HCT116 (cell line): ENCODE measurements around the gene ITFG1. TPM values are rescaled to one million over a fixed set of nuclear protein-coding genes. Genes with fewer than 3 reads are reported as not detected.

Source experiments
- ATAC-seq: fragments of 200-7000 bp; cut with Tn5 transposase; 2 replicates; pipeline ENCODE4 v1.9.1; 2020; ENCODE audit warnings: mild to moderate bottlenecking, moderate library complexity
- BruUV-seq: library from RNA; stranded (reverse); fragments of 400-500 nt; replicated peaks from 2 replicates; lab custom pipeline; 2021; lab: Mats Ljungman, UMichigan
- CTCF ChIA-PET: fragments of 300-600 bp; sonication (Branson Sonifier 250); formaldehyde crosslinking; loops from one replicate; lab custom pipeline; 2021; ENCODE audit warnings: antibody characterized with exemption; lab: Charles Lee
- POLR2A ChIA-PET: fragments of 300-600, 350-600 bp; sonication (Branson Sonifier 250); formaldehyde crosslinking; loops from one replicate; lab custom pipeline; 2021; ENCODE audit warnings: antibody characterized with exemption; lab: Charles Lee
- RAD21 ChIA-PET, 2 experiments: fragments of 300-600 bp; sonication (Branson Sonifier 250); formaldehyde crosslinking; loops; one replicate each; lab custom pipeline; 2023; ENCODE audit warnings: low total read pairs in 2 of 2; ENCODE audit not compliant: uncharacterized antibody in 2 of 2, unreplicated experiment in 2 of 2, low non-redundant PET in 1 of 2; lab: Charles Lee
- DNase-seq: peaks from one replicate; pipeline ENCODE4 v3.0.0-alpha.2; 2010; ENCODE audit warnings: low read depth, low spot score
- H2AFZ ChIP-seq: fragments of 200-600 bp; shearing (Covaris generic), sonication (generic); 2 replicates; pipeline ENCODE4 v1.6.1; 2017; ENCODE audit warnings: low read depth, mixed run types, mixed read lengths, antibody characterized with exemption, low read length; ENCODE audit not compliant: poor library complexity, severe bottlenecking
- H3K27ac ChIP-seq: 2 replicates; pipeline ENCODE4 v1.5.1; 2012; ENCODE audit warnings: low read depth, low read length
- H3K27me3 ChIP-seq: fragments of 200-600 bp; sonication (generic); 2 replicates; pipeline ENCODE4 v1.6.1; 2016; ENCODE audit warnings: mixed run types, low read length, mixed read lengths; ENCODE audit not compliant: insufficient read depth
- H3K36me3 ChIP-seq, 2 experiments: fragments of 200-500 bp in 1 of 2; fragments of 200-600 bp in 1 of 2; sonication (Bioruptor generic) in 1 of 2; sonication (generic) in 1 of 2; 2 replicates each; pipeline versions ENCODE4 v1.5.1 to v1.6.1; 2014 to 2016; ENCODE audit warnings: low read length in 2 of 2, inconsistent platforms in 1 of 2, mixed read lengths in 1 of 2, mixed run types in 1 of 2; ENCODE audit not compliant: insufficient read depth in 2 of 2, control insufficient read depth in 1 of 2
- H3K4me1 ChIP-seq, 2 experiments: fragments of 200-600 bp in 1 of 2; sonication (generic) in 1 of 2; 2 replicates each; pipeline versions ENCODE4 v1.5.1 to v1.6.1; 2012 to 2017; ENCODE audit warnings: low read length in 2 of 2, inconsistent platforms in 1 of 2, mild to moderate bottlenecking in 1 of 2, mixed read lengths in 1 of 2, mixed run types in 1 of 2, moderate library complexity in 1 of 2; ENCODE audit not compliant: insufficient read depth in 2 of 2, control insufficient read depth in 1 of 2
- H3K4me2 ChIP-seq: fragments of 200-600 bp; sonication (generic); 2 replicates; pipeline ENCODE4 v1.6.1; 2017; ENCODE audit warnings: mixed run types, low read length, mixed read lengths
- H3K4me3 ChIP-seq, 2 experiments: fragments of 200-600 bp in 1 of 2; sonication (generic) in 1 of 2; replicated peaks in 1 of 2; 2 replicates each; pipeline ENCODE4 v1.5.1; 2011 to 2016; ENCODE audit warnings: low read length in 2 of 2, control low read depth in 1 of 2, low read depth in 1 of 2, mild to moderate bottlenecking in 1 of 2, mixed read lengths in 1 of 2, mixed run types in 1 of 2
- H3K79me2 ChIP-seq: fragments of 200-600 bp; sonication (generic); 2 replicates; pipeline ENCODE4 v1.6.1; 2017; ENCODE audit warnings: mild to moderate bottlenecking, mixed run types, low read length, moderate library complexity, mixed read lengths; ENCODE audit not compliant: insufficient read depth
- H3K9ac ChIP-seq: fragments of 200-600 bp; sonication (generic); 2 replicates; pipeline ENCODE4 v1.6.1; 2016; ENCODE audit warnings: low read length, mixed read lengths
- H3K9me2 ChIP-seq: fragments of 200-600 bp; sonication (generic), shearing (Covaris generic); 2 replicates; pipeline ENCODE4 v1.6.1; 2017; ENCODE audit warnings: mixed run types, mild to moderate bottlenecking, moderate library complexity; ENCODE audit not compliant: insufficient read depth
- H3K9me3 ChIP-seq, 2 experiments: fragments of 200-500 bp in 1 of 2; fragments of 200-600 bp in 1 of 2; sonication (Bioruptor generic) in 1 of 2; sonication (generic) in 1 of 2; 2 replicates each; pipeline ENCODE4 v1.6.1; 2014 to 2017; ENCODE audit warnings: low read length in 2 of 2, mixed read lengths in 2 of 2, inconsistent platforms in 1 of 2, low read depth in 1 of 2, mild to moderate bottlenecking in 1 of 2, mixed run types in 1 of 2, moderate library complexity in 1 of 2; ENCODE audit not compliant: control insufficient read depth in 1 of 2, insufficient read depth in 1 of 2
- H4K20me1 ChIP-seq: fragments of 200-600 bp; sonication (generic), shearing (Covaris generic); 2 replicates; pipeline ENCODE4 v1.6.1; 2017; ENCODE audit warnings: mixed run types, mild to moderate bottlenecking, moderate library complexity; ENCODE audit not compliant: insufficient read depth
- ATF3 ChIP-seq: IDR thresholded peaks from 2 replicates; pipeline ENCODE4 v1.6.1; 2012
- CBX3 ChIP-seq: IDR thresholded peaks from 2 replicates; pipeline ENCODE4 v1.6.1; 2012; ENCODE audit warnings: low read depth
- CEBPB ChIP-seq: IDR thresholded peaks from 2 replicates; pipeline ENCODE4 v1.6.1; 2012; ENCODE audit warnings: low read depth
- CTCF ChIP-seq, 3 experiments: fragments of 200-600 bp in 1 of 3; sonication (generic) in 1 of 3; IDR thresholded peaks in 2 of 3; conservative IDR thresholded peaks in 1 of 3; 2 replicates each; pipeline ENCODE4 v1.5.1; 2012 to 2017; ENCODE audit warnings: low read depth in 2 of 3, low read length in 2 of 3, antibody characterized with exemption in 1 of 3, borderline replicate concordance in 1 of 3, control low read depth in 1 of 3, mild to moderate bottlenecking in 1 of 3, mixed read lengths in 1 of 3, mixed run types in 1 of 3, moderate library complexity in 1 of 3; ENCODE audit not compliant: insufficient read depth in 1 of 3
- EGR1 ChIP-seq: IDR thresholded peaks from 2 replicates; pipeline ENCODE4 v1.6.1; 2012; ENCODE audit warnings: low read depth
- ELF1 ChIP-seq: IDR thresholded peaks from 2 replicates; pipeline ENCODE4 v1.6.1; 2012; ENCODE audit warnings: low read depth, borderline replicate concordance
- EZH2 ChIP-seq: fragments of 200-600 bp; sonication (generic); IDR thresholded peaks from 2 replicates; pipeline ENCODE4 v1.6.1; 2017; ENCODE audit warnings: antibody characterized with exemption, mixed run types
- FOSL1 ChIP-seq: IDR thresholded peaks from 2 replicates; pipeline ENCODE4 v1.6.1; 2012; ENCODE audit warnings: low read depth
- JUND ChIP-seq: IDR thresholded peaks from 2 replicates; pipeline ENCODE4 v1.6.1; 2012
- MAX ChIP-seq: IDR thresholded peaks from 2 replicates; pipeline ENCODE4 v1.6.1; 2012
- POLR2A ChIP-seq: IDR thresholded peaks from 2 replicates; pipeline ENCODE4 v1.7.0; 2011; ENCODE audit warnings: borderline replicate concordance; ENCODE audit not compliant: insufficient read depth, insufficient read length; ENCODE audit errors: extremely low read depth
- POLR2AphosphoS5 ChIP-seq: IDR thresholded peaks from 2 replicates; pipeline ENCODE4 v1.6.1; 2011; ENCODE audit warnings: mild to moderate bottlenecking, low read depth, low read length, moderate library complexity
- SIN3A ChIP-seq: IDR thresholded peaks from 2 replicates; pipeline ENCODE4 v1.6.1; 2012; ENCODE audit warnings: low read depth
- SP1 ChIP-seq: IDR thresholded peaks from 2 replicates; pipeline ENCODE4 v1.6.1; 2012; ENCODE audit warnings: low read depth
- SRF ChIP-seq: IDR thresholded peaks from 2 replicates; pipeline ENCODE4 v1.6.1; 2012; ENCODE audit warnings: low read depth
- TCF7L2 ChIP-seq: IDR thresholded peaks from 2 replicates; pipeline ENCODE4 v1.7.0; 2011; ENCODE audit warnings: borderline replicate concordance, inconsistent platforms; ENCODE audit not compliant: insufficient read depth, insufficient read length; ENCODE audit errors: extremely low read depth
- YY1 ChIP-seq: IDR thresholded peaks from 2 replicates; pipeline ENCODE4 v1.6.1; 2011; ENCODE audit warnings: low read length, low read depth, moderate library complexity, mild to moderate bottlenecking; ENCODE audit not compliant: insufficient replicate concordance; ENCODE audit errors: extremely low read depth
- ZBTB33 ChIP-seq: IDR thresholded peaks from 2 replicates; pipeline ENCODE4 v1.6.1; 2011; ENCODE audit warnings: mild to moderate bottlenecking, low read length, moderate library complexity; ENCODE audit not compliant: insufficient replicate concordance; ENCODE audit errors: extremely low read depth
- ZFX ChIP-seq: fragments of 450-650 bp; IDR thresholded peaks from 2 replicates; pipeline ENCODE4 v1.6.1; 2017
- ZNF274 ChIP-seq: fragments of 200-500 bp; sonication (Bioruptor generic); IDR thresholded peaks from 2 replicates; pipeline ENCODE4 v1.6.1; 2014; ENCODE audit warnings: mild to moderate bottlenecking, low read depth, low read length, inconsistent platforms
- intact Hi-C: fragments of 100-400 bp; cut with micrococcal nuclease; formaldehyde crosslinking; loops from 2 replicates; pipeline ENCODE4 v1.10.0; 2022
- total RNA-seq: library from RNA; stranded (reverse); gene quantifications from one replicate; pipeline ENCODE4 v1.2.1, GENCODE V29; 2021; ENCODE audit not compliant: unreplicated experiment

The ITFG1 gene
- total RNA-seq, 1 experiment from 2014 or later: 24.9 TPM

- TF ChIP-seq CBX3: no peak
- no peak for TF ChIP-seq FOSL1
- no peak for TF ChIP-seq SIN3A
- TF ChIP-seq POLR2A: no peak
- no peak for TF ChIP-seq TCF7L2
- no peak for TF ChIP-seq POLR2AphosphoS5
- no peak for TF ChIP-seq EGR1
- TF ChIP-seq SP1: no peak
- no peak for TF ChIP-seq CEBPB
- no peak for TF ChIP-seq CTCF (IDR thresholded peaks at IDR 0.05 in 2 of 3, conservative IDR thresholded peaks at IDR 0.05 in 1 of 3; ENCODE audit: borderline replicate concordance in 1 of 3, insufficient read depth in 1 of 3, low read depth in 2 of 3, low read length in 2 of 3)
- no peak for TF ChIP-seq ZNF274
- no peak for TF ChIP-seq ATF3
- TF ChIP-seq YY1: no peak
- TF ChIP-seq MAX: no peak
- TF ChIP-seq JUND: no peak
- no peak for TF ChIP-seq EZH2
- no peak for TF ChIP-seq ELF1
- no peak for TF ChIP-seq SRF
- TF ChIP-seq ZBTB33: no peak
- no peak for TF ChIP-seq ZFX
- Histone ChIP-seq H3K79me2 (no peaks in the 10 kb centered on the region), H3K9me3 (no peaks in the 10 kb centered on the region), H3K9ac (no peak overlapping the region), H3K27ac (no peak overlapping the region), H3K9me2 (no peaks in the 10 kb centered on the region), H3K4me3 (no peak overlapping the region), H2AFZ (no peak overlapping the region), H4K20me1 (no peaks in the 10 kb centered on the region), H3K4me1 (no peaks in the 10 kb centered on the region), H3K4me2 (no peak overlapping the region), H3K27me3 (no peaks in the 10 kb centered on the region), H3K36me3 (no peaks in the 10 kb centered on the region; a peak in 1 of 4 replicates)
- no peak for DNase-seq
- ATAC-seq: no peak
- RAD21 ChIA-PET: no interaction called here
- BruUV-seq: no TSS peak
- POLR2A ChIA-PET: no interaction called here
- CTCF ChIA-PET: interaction anchor here (1.2 to 1.3 kb wide), 2 partner anchors 9 to 11 kb away, joined by 3 read pairs; no protein-coding TSS in a partner anchor
- intact Hi-C loops: no loop called here
Measured at GRCh38 chr16:47260503-47260902, 200.4 kb downstream of the ITFG1 start.
